Activated CD8-positive, alpha-beta T cell treated with anti-CD3 and anti-CD28 coated beads, Interleukin-2, amount 10 ng/mL, durations not matched to agents 7 days and 5 days (primary cell): ENCODE data around the gene USP17L15. TPM values are rescaled to one million over a fixed set of nuclear protein-coding genes. Genes with fewer than 3 reads are reported as not detected.
"Not testable (repeated sequence)": the region's sequence is repeated elsewhere in the genome, so short reads cannot be mapped to it uniquely, and the experiment has no call there.

Experiments
- ATAC-seq: fragments of 150-1000 bp; cut with Tn5 transposase; one replicate; pipeline ENCODE4 v1.10.0; 2021; ENCODE audit warnings: moderate library complexity
- CTCF ChIA-PET: fragments of 350-600 bp; sonication (Branson Sonifier 250); formaldehyde crosslinking; loops from one replicate; lab custom pipeline; 2021; ENCODE audit warnings: antibody characterized with exemption; lab: Charles Lee
- POLR2A ChIA-PET: fragments of 350-600 bp; sonication (Branson Sonifier 250); formaldehyde crosslinking; loops from one replicate; lab custom pipeline; 2021; ENCODE audit warnings: antibody characterized with exemption; lab: Charles Lee
- DNase-seq: peaks from one replicate; pipeline ENCODE4 v3.0.0-alpha.2; 2020
- H3K27ac Mint-ChIP-seq: one replicate; pipeline ENCODE4 v1.8.0; 2021; ENCODE audit warnings: mild to moderate bottlenecking, mixed read lengths
- H3K27me3 Mint-ChIP-seq: one replicate; pipeline ENCODE4 v1.8.0; 2021; ENCODE audit warnings: low read depth, mixed read lengths
- H3K36me3 Mint-ChIP-seq: one replicate; pipeline ENCODE4 v1.8.0; 2021; ENCODE audit warnings: low read depth, mixed read lengths
- H3K4me1 Mint-ChIP-seq: one replicate; pipeline ENCODE4 v1.8.0; 2021; ENCODE audit warnings: low read depth, mixed read lengths
- H3K4me3 Mint-ChIP-seq: one replicate; pipeline ENCODE4 v1.8.0; 2021; ENCODE audit warnings: mild to moderate bottlenecking, mixed read lengths
- H3K9me3 Mint-ChIP-seq: one replicate; pipeline ENCODE4 v1.8.0; 2022; ENCODE audit warnings: mixed read lengths; ENCODE audit not compliant: insufficient read depth
- total RNA-seq, 2 experiments: library from RNA; stranded (reverse); gene quantifications; one replicate each; pipeline ENCODE4 v1.2.3, GENCODE V29; 2021

The USP17L15 gene
- total RNA-seq: not detected

GRCh38 chr4:9234085-9234484 lies at the start of gene USP17L15:
USP17L15 (plus strand) TSS chr4:9234385; CDS start chr4:9234385, 0 bp downstream.
- not testable (repeated sequence) for DNase-seq, H3K4me1 Mint-ChIP-seq, H3K27ac Mint-ChIP-seq

DNA sequence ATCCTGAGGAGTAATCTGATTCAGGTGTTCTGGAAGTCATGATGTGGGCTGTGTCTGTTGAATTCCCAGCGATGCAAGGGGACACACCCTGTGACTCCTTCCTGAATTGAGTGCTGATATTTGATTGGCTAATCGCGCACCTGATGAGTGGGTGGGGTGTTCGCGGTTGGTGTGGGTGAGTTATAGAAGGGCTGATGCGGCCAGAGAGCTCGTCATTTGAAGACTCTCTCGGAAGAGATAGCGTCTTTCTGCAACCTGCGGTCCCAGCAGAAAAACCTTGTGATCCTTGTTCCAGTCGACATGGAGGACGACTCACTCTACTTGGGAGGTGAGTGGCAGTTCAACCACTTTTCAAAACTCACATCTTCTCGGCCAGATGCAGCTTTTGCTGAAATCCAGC lies 23.8 kb upstream of the USP17L15 start, which contains the start of gene USP17L10:
USP17L10 (plus strand) TSS at position 301 of the 400 bp plus-strand sequence; CDS start at position 301, 0 bp downstream.
- H3K27me3 Mint-ChIP-seq, H3K27ac Mint-ChIP-seq, H3K36me3 Mint-ChIP-seq, CTCF ChIA-PET, POLR2A ChIA-PET, H3K4me1 Mint-ChIP-seq, DNase-seq, H3K9me3 Mint-ChIP-seq, ATAC-seq, H3K4me3 Mint-ChIP-seq: not testable (repeated sequence)

More at GRCh38 chr4:9234085-9234484, at the start of gene USP17L15:
- ATAC-seq, H3K36me3 Mint-ChIP-seq, H3K9me3 Mint-ChIP-seq, H3K4me3 Mint-ChIP-seq, POLR2A ChIA-PET, H3K27me3 Mint-ChIP-seq, CTCF ChIA-PET: not testable (repeated sequence)

DNA sequence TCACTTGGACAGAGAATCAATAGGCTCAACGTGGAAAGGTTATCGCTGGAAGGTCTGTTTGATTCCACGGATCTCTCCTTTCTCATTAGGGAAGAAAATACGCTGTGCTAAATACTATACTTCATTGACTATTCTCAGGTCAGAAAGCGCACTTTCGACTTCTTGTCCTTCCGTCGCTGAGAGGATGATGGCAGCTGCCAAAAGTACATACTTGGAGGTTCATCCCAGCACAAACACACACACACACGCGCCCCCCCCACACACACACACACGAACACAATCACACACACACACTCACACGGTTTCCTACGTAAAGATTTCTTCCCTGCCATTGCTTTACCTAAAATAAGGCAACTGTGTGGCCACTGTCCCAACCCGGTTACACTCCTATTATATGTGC lies 19.5 kb upstream of the USP17L15 start:
- H3K27ac Mint-ChIP-seq, ATAC-seq, H3K27me3 Mint-ChIP-seq, DNase-seq, H3K4me1 Mint-ChIP-seq, H3K36me3 Mint-ChIP-seq, H3K9me3 Mint-ChIP-seq, H3K4me3 Mint-ChIP-seq, POLR2A ChIA-PET, CTCF ChIA-PET: not testable (repeated sequence)

GRCh38 chr4:9215105-9215504 lies 19.1 kb upstream of the USP17L15 start, which contains the start of gene USP17L11:
USP17L11 (plus strand) TSS chr4:9215405; CDS start chr4:9215405, 0 bp downstream.
- H3K27ac Mint-ChIP-seq, H3K4me3 Mint-ChIP-seq, POLR2A ChIA-PET, H3K4me1 Mint-ChIP-seq, H3K36me3 Mint-ChIP-seq, DNase-seq, H3K27me3 Mint-ChIP-seq, ATAC-seq, CTCF ChIA-PET, H3K9me3 Mint-ChIP-seq: not testable (repeated sequence)

DNA sequence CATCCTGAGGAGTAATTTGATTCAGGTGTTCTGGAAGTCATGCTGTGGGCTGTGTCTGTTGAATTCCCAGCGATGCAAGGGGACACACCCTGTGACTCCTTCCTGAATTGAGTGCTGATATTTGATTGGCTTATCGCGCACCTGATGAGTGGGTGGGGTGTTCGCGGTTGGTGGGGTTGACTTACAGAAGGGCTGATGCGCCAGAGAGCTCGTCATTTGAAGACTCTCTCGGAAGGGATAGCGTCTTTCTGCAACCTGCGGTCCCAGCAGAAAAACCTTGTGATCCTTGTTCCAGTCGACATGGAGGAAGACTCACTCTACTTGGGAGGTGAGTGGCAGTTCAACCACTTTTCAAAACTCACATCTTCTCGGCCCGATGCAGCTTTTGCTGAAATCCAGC lies 14.3 kb upstream of the USP17L15 start, which contains the start of gene USP17L12:
USP17L12 (plus strand) TSS at position 301 of the 400 bp plus-strand sequence; CDS start at position 301, 0 bp downstream.
- H3K4me3 Mint-ChIP-seq, H3K36me3 Mint-ChIP-seq, H3K4me1 Mint-ChIP-seq, POLR2A ChIA-PET, H3K27ac Mint-ChIP-seq, CTCF ChIA-PET, DNase-seq, H3K27me3 Mint-ChIP-seq, ATAC-seq, H3K9me3 Mint-ChIP-seq: not testable (repeated sequence)

DNA sequence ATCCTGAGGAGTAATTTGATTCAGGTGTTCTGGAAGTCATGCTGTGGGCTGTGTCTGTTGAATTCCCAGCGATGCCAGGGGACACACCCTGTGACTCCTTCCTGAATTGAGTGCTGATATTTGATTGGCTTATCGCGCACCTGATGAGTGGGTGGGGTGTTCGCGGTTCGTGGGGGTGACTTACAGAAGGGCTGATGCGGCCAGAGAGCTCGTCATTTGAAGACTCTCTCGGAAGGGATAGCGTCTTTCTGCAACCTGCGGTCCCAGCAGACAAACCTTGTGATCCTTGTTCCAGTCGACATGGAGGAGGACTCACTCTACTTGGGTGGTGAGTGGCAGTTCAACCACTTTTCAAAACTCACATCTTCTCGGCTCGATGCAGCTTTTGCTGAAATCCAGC lies 9.6 kb upstream of the USP17L15 start, which contains the start of gene USP17L13:
USP17L13 (plus strand) TSS at position 301 of the 400 bp plus-strand sequence; CDS start at position 301, 0 bp downstream.
- DNase-seq, H3K4me3 Mint-ChIP-seq, H3K9me3 Mint-ChIP-seq, H3K27me3 Mint-ChIP-seq, POLR2A ChIA-PET, H3K27ac Mint-ChIP-seq, H3K4me1 Mint-ChIP-seq, CTCF ChIA-PET, ATAC-seq, H3K36me3 Mint-ChIP-seq: not testable (repeated sequence)

GRCh38 chr4:9230249-9230648 lies 3.9 kb upstream of the USP17L15 start:
- POLR2A ChIA-PET, H3K36me3 Mint-ChIP-seq, H3K27me3 Mint-ChIP-seq, H3K4me3 Mint-ChIP-seq, CTCF ChIA-PET, H3K4me1 Mint-ChIP-seq, ATAC-seq, H3K27ac Mint-ChIP-seq, H3K9me3 Mint-ChIP-seq, DNase-seq: not testable (repeated sequence)

DNA sequence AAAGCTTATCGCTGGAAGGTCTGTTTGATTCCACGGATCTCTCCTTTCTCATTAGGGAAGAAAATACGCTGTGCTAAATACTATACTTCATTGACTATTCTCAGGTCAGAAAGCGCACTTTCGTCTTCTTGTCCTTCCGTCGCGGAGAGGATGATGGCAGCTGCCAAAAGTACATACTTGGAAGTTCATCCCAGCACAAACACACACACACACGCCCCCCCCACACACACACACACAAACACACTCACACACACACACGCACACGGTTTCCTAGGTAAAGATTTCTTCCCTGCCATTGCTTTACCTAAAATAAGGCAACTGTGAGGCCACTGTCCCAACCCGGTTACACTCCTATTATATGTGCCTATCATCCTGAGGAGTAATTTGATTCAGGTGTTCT lies 4.3 kb downstream of the USP17L15 start:
- H3K27me3 Mint-ChIP-seq, POLR2A ChIA-PET, DNase-seq, CTCF ChIA-PET, H3K4me3 Mint-ChIP-seq, H3K36me3 Mint-ChIP-seq, H3K4me1 Mint-ChIP-seq, H3K27ac Mint-ChIP-seq, ATAC-seq, H3K9me3 Mint-ChIP-seq: not testable (repeated sequence)

GRCh38 chr4:9243579-9243978 lies 9.4 kb downstream of the USP17L15 start, which contains the start of gene USP17L17:
USP17L17 (plus strand) TSS chr4:9243879; CDS start chr4:9243879, 0 bp downstream.
- H3K4me1 Mint-ChIP-seq, H3K4me3 Mint-ChIP-seq, H3K27me3 Mint-ChIP-seq, H3K36me3 Mint-ChIP-seq, POLR2A ChIA-PET, H3K9me3 Mint-ChIP-seq, H3K27ac Mint-ChIP-seq, CTCF ChIA-PET, DNase-seq, ATAC-seq: not testable (repeated sequence)

DNA sequence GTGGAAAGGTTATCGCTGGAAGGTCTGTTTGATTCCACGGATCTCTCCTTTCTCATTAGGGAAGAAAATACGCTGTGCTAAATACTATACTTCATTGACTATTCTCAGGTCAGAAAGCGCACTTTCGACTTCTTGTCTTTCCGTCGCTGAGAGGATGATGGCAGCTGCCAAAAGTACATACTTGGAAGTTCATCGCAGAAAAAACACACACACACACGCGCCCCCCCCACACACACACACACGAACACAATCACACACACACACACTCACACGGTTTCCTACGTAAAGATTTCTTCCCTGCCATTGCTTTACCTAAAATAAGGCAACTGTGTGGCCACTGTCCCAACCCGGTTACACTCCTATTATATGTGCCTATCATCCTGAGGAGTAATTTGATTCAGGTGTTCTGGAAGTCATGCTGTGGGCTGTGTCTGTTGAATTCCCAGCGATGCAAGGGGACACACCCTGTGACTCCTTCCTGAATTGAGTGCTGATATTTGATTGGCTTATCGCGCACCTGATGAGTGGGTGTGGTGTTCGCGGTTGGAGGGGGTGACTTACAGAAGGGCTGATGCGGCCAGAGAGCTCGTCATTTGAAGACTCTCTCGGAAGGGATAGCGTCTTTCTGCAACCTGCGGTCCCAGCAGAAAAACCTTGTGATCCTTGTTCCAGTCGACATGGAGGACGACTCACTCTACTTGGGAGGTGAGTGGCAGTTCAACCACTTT lies 13.9 kb downstream of the USP17L15 start, which contains the start of gene USP17L18:
USP17L18 (plus strand) TSS at position 678 of the 728 bp plus-strand sequence; CDS start at position 678, 0 bp downstream.
- H3K4me3 Mint-ChIP-seq, CTCF ChIA-PET, H3K4me1 Mint-ChIP-seq, POLR2A ChIA-PET, H3K9me3 Mint-ChIP-seq, H3K36me3 Mint-ChIP-seq, ATAC-seq, H3K27me3 Mint-ChIP-seq, H3K27ac Mint-ChIP-seq: not testable (repeated sequence)
- DNase-seq: peak; percentile 14

- CTCF ChIA-PET, H3K4me1 Mint-ChIP-seq, H3K36me3 Mint-ChIP-seq, DNase-seq, H3K27ac Mint-ChIP-seq, ATAC-seq, H3K4me3 Mint-ChIP-seq, POLR2A ChIA-PET, H3K27me3 Mint-ChIP-seq, H3K9me3 Mint-ChIP-seq: not testable (repeated sequence)
Observed at GRCh38 chr4:9253078-9253477, 18.9 kb downstream of the USP17L15 start, which contains the start of gene USP17L19. USP17L19 (plus strand) TSS chr4:9253378; CDS start chr4:9253378, 0 bp downstream.

GRCh38 chr4:9257824-9258223 lies 23.6 kb downstream of the USP17L15 start, which contains the start of gene USP17L20:
USP17L20 (plus strand) TSS chr4:9258124; CDS start chr4:9258124, 0 bp downstream.
- DNase-seq, ATAC-seq, H3K36me3 Mint-ChIP-seq, H3K27me3 Mint-ChIP-seq, H3K4me3 Mint-ChIP-seq, H3K4me1 Mint-ChIP-seq, H3K9me3 Mint-ChIP-seq, CTCF ChIA-PET, H3K27ac Mint-ChIP-seq, POLR2A ChIA-PET: not testable (repeated sequence)
